Measurements from ENCODE around the gene NKAIN2. TPM values are rescaled to one million over a fixed set of nuclear protein-coding genes. Genes with fewer than 3 reads are reported as not detected.

The NKAIN2 gene
- total and polyA plus RNA-seq, 9 of the 15 experiments (the other 6 are each of a cell fraction or from before 2014, with no cell fraction given): not detected

DNA sequence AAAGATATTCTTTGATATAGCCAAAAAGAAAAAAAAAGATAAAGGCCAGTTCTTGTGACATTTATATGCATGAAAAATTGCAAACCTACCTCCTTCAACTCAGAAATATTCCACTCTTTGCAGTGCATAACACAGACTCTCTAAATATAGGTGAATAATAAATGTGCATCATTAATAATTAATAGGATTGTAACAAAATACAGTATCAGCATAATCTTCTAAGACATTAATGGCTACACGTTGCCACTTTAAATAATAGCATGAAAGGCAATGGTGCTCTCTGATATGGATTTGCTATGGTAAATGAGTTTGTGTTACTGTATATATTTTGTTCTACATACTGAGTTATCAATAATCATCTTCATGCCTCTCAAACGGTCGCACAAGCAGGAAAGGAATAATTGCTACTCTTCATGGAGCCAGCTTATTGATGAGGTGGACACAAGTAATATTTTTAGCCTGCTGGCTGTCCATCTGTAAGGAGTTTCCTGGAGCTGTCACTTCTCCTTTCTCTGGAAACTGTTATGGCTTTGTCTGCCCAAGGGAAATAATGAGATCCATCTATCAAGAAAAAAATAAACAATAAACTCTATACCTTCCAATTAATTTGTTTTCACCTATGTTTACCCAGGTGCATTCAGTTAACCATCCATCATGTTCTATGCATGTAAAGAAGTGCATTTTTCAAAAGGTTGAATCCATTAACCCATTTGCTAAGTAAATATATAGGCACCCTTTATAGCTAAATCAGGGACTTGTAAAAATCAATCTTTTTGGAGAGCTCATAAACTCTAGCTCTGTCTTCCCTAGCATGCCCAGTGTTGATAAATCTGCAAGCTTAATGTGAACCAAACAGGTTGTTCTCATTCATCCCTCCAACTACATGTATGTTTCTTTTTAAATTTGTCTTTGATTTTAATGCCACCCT is 253.0 kb downstream of the NKAIN2 start:
- CTCF ChIA-PET (ENCODE audit: low intra/inter-chr PET ratio): no interaction called here

DNA sequence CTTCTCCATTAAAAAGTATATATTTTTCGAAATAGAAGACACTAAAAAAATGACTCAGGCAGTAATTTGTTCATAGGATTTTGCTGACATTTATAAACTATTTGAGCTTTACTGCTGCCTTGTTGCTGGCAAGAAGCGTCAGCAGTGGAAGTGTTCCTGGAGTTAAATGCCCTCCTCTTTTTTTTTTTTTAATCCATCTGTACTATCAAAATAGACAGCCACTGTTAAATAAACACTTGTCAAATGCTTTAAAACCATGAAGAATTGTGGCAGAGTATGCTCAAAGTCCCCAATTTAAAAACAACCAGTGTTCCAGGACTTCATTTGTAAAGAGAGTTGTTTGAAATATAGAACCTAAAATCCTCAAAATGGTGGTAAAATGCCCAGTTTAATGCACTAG is 253.8 kb downstream of the NKAIN2 start:
- ChIA-PET POLR2A (interaction anchor here (0.8 kb wide), 1 partner anchor 180 kb away, joined by 4 read pairs; no protein-coding TSS in a partner anchor), CTCF (ENCODE audit: low intra/inter-chr PET ratio) (no interaction called here)
- no peak overlapping the region for H3K4me3 ChIP-seq
- intact Hi-C loops (cut with micrococcal nuclease): no loop called here
- TF ChIP-seq MTA1 (IDR thresholded peaks at IDR 0.05; ENCODE audit: borderline replicate concordance): no peak
- no peak for TF ChIP-seq YY1 (IDR thresholded peaks at IDR 0.05; ENCODE audit: borderline replicate concordance in 1 of 3, control insufficient read depth in 1 of 3, extremely low read depth in 1 of 3, insufficient read depth in 3 of 3, insufficient read length in 1 of 3, insufficient replicate concordance in 2 of 3, low read depth in 1 of 3, low read length in 2 of 3)
- TF ChIP-seq, protein P1, sequence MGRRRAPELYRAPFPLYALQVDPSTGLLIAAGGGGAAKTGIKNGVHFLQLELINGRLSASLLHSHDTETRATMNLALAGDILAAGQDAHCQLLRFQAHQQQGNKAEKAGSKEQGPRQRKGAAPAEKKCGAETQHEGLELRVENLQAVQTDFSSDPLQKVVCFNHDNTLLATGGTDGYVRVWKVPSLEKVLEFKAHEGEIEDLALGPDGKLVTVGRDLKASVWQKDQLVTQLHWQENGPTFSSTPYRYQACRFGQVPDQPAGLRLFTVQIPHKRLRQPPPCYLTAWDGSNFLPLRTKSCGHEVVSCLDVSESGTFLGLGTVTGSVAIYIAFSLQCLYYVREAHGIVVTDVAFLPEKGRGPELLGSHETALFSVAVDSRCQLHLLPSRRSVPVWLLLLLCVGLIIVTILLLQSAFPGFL (CRISPR knock-in tag; IDR thresholded peaks at IDR 0.05): no peak
- TF ChIP-seq ZKSCAN1 (IDR thresholded peaks at IDR 0.05; ENCODE audit: low read depth, low read length): no peak
- TF ChIP-seq OTX1 (CRISPR knock-in tag; IDR thresholded peaks at IDR 0.05): no peak
- TF ChIP-seq POLR2G (IDR thresholded peaks at IDR 0.05; ENCODE audit: low read depth, low read length): no peak
- TF ChIP-seq ZNF384 (IDR thresholded peaks at IDR 0.05; ENCODE audit: low read depth, low read length): no peak
- no peak for TF ChIP-seq SIN3B (IDR thresholded peaks at IDR 0.05; ENCODE audit: low read depth)
- no peak for TF ChIP-seq RB1 (IDR thresholded peaks at IDR 0.05; ENCODE audit: low read depth)
- no peak for TF ChIP-seq ZNF695 (CRISPR knock-in tag; IDR thresholded peaks at IDR 0.05)
- no TSS peak for BruUV-seq (replicated peaks)
- no peaks in the 10 kb centered on the region for H3K36me3 ChIP-seq (ENCODE audit: control insufficient read depth, insufficient read depth, low read length)
- no peaks in the 10 kb centered on the region for H3K79me2 ChIP-seq (ENCODE audit: control insufficient read depth, insufficient read depth, low read length)
- H3K27me3 ChIP-seq (ENCODE audit: control insufficient read depth in 2 of 2, insufficient read depth in 2 of 2, low read length in 2 of 2): no peaks in the 10 kb centered on the region
- H3K4me1 ChIP-seq (replicated peaks in 1 of 2; ENCODE audit: control insufficient read depth in 2 of 2, insufficient read depth in 2 of 2, low read length in 2 of 2): no peaks in the 10 kb centered on the region
- H3K9me3 ChIP-seq (replicated peaks; ENCODE audit: control insufficient read depth, insufficient read depth, low read depth, low read length): no peaks in the 10 kb centered on the region
- H4K20me1 ChIP-seq (replicated peaks; ENCODE audit: control insufficient read depth, insufficient read depth, low read length): no peaks in the 10 kb centered on the region
- no peak overlapping the region for H2AFZ ChIP-seq (ENCODE audit: low read depth, low read length)
- H3K9ac ChIP-seq (ENCODE audit: insufficient read depth in 1 of 2, low read depth in 2 of 2, low read length in 2 of 2): no peak overlapping the region
- no peak overlapping the region for H3K27ac ChIP-seq (ENCODE audit: extremely low read depth, low read depth, low read length)
- FAIRE-seq: no peak
- in situ Hi-C loops (cut with MboI): no loop called here
- no peak for ATAC-seq
- no peak overlapping the region for H3K4me2 ChIP-seq (ENCODE audit: insufficient read depth, low read length)
- no peak for DNase-seq (ENCODE audit: extremely low read depth in 1 of 4, low spot score in 3 of 4)
- no peaks in the 10 kb centered on the region for H3K9me1 ChIP-seq (ENCODE audit: control insufficient read depth, insufficient read depth, low read length)
- WGBS (ENCODE audit: insufficient coverage, low coverage, missing lambda C conversion rate): 0% methylated on average over 1 of the region's 2 CpGs

More for the DNA sequence above, 253.0 kb downstream of the NKAIN2 start:
- ATAC-seq: no peak
- no peak for FAIRE-seq
- in situ Hi-C loops (cut with MboI) (no loop called here), intact Hi-C loops (cut with micrococcal nuclease) (no loop called here)
- Histone ChIP-seq H3K9me1 (ENCODE audit: control insufficient read depth, insufficient read depth, low read length) (no peaks in the 10 kb centered on the region), H3K36me3 (ENCODE audit: control insufficient read depth, insufficient read depth, low read length) (no peaks in the 10 kb centered on the region), H4K20me1 (replicated peaks; ENCODE audit: control insufficient read depth, insufficient read depth, low read length) (no peaks in the 10 kb centered on the region), H3K9me3 (replicated peaks; ENCODE audit: control insufficient read depth, insufficient read depth, low read depth, low read length) (no peaks in the 10 kb centered on the region), H3K79me2 (ENCODE audit: control insufficient read depth, insufficient read depth, low read length) (no peaks in the 10 kb centered on the region), H3K4me1 (replicated peaks in 1 of 2; ENCODE audit: control insufficient read depth in 2 of 2, insufficient read depth in 2 of 2, low read length in 2 of 2) (no peaks in the 10 kb centered on the region), H2AFZ (ENCODE audit: low read depth, low read length) (no peak overlapping the region), H3K27me3 (ENCODE audit: control insufficient read depth in 2 of 2, insufficient read depth in 2 of 2, low read length in 2 of 2) (no peaks in the 10 kb centered on the region), H3K4me3 (no peak overlapping the region), H3K4me2 (ENCODE audit: insufficient read depth, low read length) (no peak overlapping the region), H3K27ac (ENCODE audit: extremely low read depth, low read depth, low read length) (no peak overlapping the region), H3K9ac (ENCODE audit: insufficient read depth in 1 of 2, low read depth in 2 of 2, low read length in 2 of 2) (no peak overlapping the region)
- DNase-seq (ENCODE audit: extremely low read depth in 1 of 4, low spot score in 3 of 4): no peak
- POLR2A ChIA-PET: interaction anchor here (0.8 kb wide), 1 partner anchor 180 kb away, joined by 4 read pairs; no protein-coding TSS in a partner anchor
- no TSS peak for BruUV-seq (replicated peaks)
- 2% methylated on average over 3 of the region's 3 CpGs for WGBS (ENCODE audit: insufficient coverage, low coverage, missing lambda C conversion rate)
- TF ChIP-seq ZNF316 (IDR thresholded peaks at IDR 0.05): 0 out of 2 replicates have a peak, but pooled peaks have one; percentile 7
- TF ChIP-seq HSF4 (CRISPR knock-in tag; IDR thresholded peaks at IDR 0.05; ENCODE audit: borderline replicate concordance): no peak
- TF ChIP-seq, protein P2, sequence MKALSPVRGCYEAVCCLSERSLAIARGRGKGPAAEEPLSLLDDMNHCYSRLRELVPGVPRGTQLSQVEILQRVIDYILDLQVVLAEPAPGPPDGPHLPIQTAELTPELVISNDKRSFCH (CRISPR knock-in tag; IDR thresholded peaks at IDR 0.05): no peak
- TF ChIP-seq, protein P2 (tag; IDR thresholded peaks at IDR 0.05): no peak
- no peak for TF ChIP-seq KAT7 (CRISPR knock-in tag; IDR thresholded peaks at IDR 0.05; ENCODE audit: borderline replicate concordance)
